GM13976 (cell line): ENCODE results near the gene STK39.

Source experiments
- DNase-seq: peaks from one replicate; pipeline ENCODE4 v3.0.0; 2012; ENCODE audit warnings: low spot score
- CTCF ChIP-seq: IDR thresholded peaks from 2 replicates; pipeline ENCODE4 v1.5.1; 2012; ENCODE audit warnings: borderline replicate concordance, mild to moderate bottlenecking; ENCODE audit not compliant: insufficient read depth; ENCODE audit errors: extremely low read depth, missing control alignments, control extremely low read depth
- in situ Hi-C: fragments of 300-500 bp; cut with MboI; formaldehyde crosslinking; loops from one replicate; pipeline ENCODE4 v1.12.0; 2022; ENCODE audit warnings: low sequenced_read_pairs, mixed read lengths, inconsistent platforms; ENCODE audit not compliant: unreplicated experiment

STK39 gene

GRCh38 chr2:168143813-168144212 lies 103.6 kb downstream of the STK39 start:
- no peak for DNase-seq
- no peak for TF ChIP-seq CTCF
- in situ Hi-C loops = loop anchor here (25.0 kb wide), 1 partner anchor 768 kb away; the partner anchor contains the start of gene G6PC2

GRCh38 chr2:168140892-168141291 lies 106.5 kb downstream of the STK39 start:
- no peak for DNase-seq
- in situ Hi-C loops = loop anchor here (25.0 kb wide), 1 partner anchor 771 kb away; the partner anchor contains the start of gene G6PC2
- TF ChIP-seq CTCF = no peak

- in situ Hi-C loops = loop anchor here (25.0 kb wide), 1 partner anchor 772 kb away; the partner anchor contains the start of gene G6PC2
- no peak for DNase-seq
- no peak for TF ChIP-seq CTCF
These were observed 107.5 kb downstream of the STK39 start for GRCh38 chr2:168139852-168140251.

- in situ Hi-C loops = loop anchor here (25.0 kb wide), 1 partner anchor 773 kb away; the partner anchor contains the start of gene G6PC2
- no peak for DNase-seq
- no peak for TF ChIP-seq CTCF
These were observed 108.5 kb downstream of the STK39 start for GRCh38 chr2:168138901-168139300.

- no peak for DNase-seq
- in situ Hi-C loops = loop anchor here (25.0 kb wide), 1 partner anchor 774 kb away; the partner anchor contains the start of gene G6PC2
- no peak for TF ChIP-seq CTCF
These were observed 109.0 kb downstream of the STK39 start for GRCh38 chr2:168138374-168138773.

GRCh38 chr2:168137510-168138180 lies 109.8 kb downstream of the STK39 start:
- TF ChIP-seq CTCF = no peak
- in situ Hi-C loops = loop anchor here (25.0 kb wide), 1 partner anchor 775 kb away; the partner anchor contains the start of gene G6PC2
- DNase-seq = no peak
